ENCODE measurements around the gene UBL4A.

UBL4A gene

DNA sequence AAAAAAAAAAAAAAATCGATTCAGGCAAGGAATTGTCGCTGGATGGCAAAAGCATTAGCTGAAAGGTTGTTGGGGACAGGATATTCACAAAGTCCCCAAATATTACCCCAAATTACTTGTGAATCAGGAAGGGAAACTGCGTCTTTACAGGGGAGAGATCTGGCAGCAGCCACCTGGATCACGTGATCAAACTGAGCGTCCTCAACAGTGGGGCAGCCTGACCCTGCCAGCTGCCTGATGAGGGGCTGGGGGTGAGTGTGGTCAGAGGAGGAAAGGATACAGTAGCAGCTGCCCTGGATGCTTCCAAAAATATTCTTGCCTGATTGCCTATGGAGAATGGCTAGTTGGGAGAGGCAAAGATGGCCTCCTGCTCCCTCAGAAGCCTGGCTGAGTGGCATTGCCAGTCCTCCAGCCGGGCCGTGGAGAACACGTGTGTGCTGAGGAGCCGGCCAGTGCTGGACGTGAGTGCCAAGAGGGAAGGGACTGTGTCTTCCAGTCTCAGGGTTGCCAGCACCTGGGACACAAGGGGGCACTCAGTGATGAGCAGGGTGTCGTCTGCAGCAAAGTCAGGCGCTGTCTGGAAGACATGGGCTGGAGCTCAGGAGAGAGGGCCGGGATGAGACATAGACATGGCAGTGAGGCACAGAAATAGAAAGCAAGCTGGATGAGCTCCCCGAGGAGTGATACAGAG lies 4.4 kb downstream of the UBL4A start:
- Histone ChIP-seq H3K36me3 (ENCODE audit: insufficient read depth, low read length) (no peaks in the 10 kb centered on the region; the same call in 1 of the 2 replicates), H3K27me3 (ENCODE audit: insufficient read depth, low read length) (no peaks in the 10 kb centered on the region), H3K27ac (ENCODE audit: low read depth, low read length) (no peak overlapping the region), H2AFZ (ENCODE audit: low read length, unreplicated experiment) (no peak overlapping the region), H3K79me2 (ENCODE audit: control insufficient read depth, insufficient read depth, low read length, unreplicated experiment) (peaks cover 13% of the 10 kb centered on the region), H3K4me1 (ENCODE audit: control insufficient read depth, insufficient read depth, low read length, unreplicated experiment) (peaks cover 14% of the 10 kb centered on the region), H3K4me3 (ENCODE audit: low read depth, low read length) (no peak overlapping the region)

DNA sequence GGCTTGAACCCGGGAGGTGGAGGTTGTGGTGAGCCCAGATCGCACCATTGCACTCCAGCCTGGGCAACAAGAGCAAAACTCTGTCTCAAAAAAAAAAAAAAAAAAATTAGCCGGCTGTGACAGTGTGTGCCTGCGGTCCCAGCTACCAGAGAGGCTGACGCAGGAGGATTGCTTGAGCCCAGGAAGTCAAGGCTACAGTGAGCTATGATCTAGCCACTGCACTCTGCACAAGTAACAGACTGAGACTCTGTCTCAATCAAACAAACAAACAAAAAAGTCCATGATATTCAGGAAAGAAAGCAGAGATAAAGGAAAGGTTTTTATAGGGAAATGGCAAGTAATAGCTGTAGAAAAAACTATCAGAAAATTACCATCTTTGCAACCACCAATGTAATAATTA lies 5.2 kb downstream of the UBL4A start:
- no peaks in the 10 kb centered on the region; the same call in 1 of the 2 replicates for H3K36me3 ChIP-seq (ENCODE audit: insufficient read depth, low read length)
- H3K4me3 ChIP-seq (ENCODE audit: low read depth, low read length): no peak overlapping the region
- H3K27ac ChIP-seq (ENCODE audit: low read depth, low read length): no peak overlapping the region
- no peak overlapping the region for H2AFZ ChIP-seq (ENCODE audit: low read length, unreplicated experiment)
- peaks cover 14% of the 10 kb centered on the region for H3K4me1 ChIP-seq (ENCODE audit: control insufficient read depth, insufficient read depth, low read length, unreplicated experiment)
- H3K79me2 ChIP-seq (ENCODE audit: control insufficient read depth, insufficient read depth, low read length, unreplicated experiment): peaks cover 13% of the 10 kb centered on the region
- no peaks in the 10 kb centered on the region for H3K27me3 ChIP-seq (ENCODE audit: insufficient read depth, low read length)

DNA sequence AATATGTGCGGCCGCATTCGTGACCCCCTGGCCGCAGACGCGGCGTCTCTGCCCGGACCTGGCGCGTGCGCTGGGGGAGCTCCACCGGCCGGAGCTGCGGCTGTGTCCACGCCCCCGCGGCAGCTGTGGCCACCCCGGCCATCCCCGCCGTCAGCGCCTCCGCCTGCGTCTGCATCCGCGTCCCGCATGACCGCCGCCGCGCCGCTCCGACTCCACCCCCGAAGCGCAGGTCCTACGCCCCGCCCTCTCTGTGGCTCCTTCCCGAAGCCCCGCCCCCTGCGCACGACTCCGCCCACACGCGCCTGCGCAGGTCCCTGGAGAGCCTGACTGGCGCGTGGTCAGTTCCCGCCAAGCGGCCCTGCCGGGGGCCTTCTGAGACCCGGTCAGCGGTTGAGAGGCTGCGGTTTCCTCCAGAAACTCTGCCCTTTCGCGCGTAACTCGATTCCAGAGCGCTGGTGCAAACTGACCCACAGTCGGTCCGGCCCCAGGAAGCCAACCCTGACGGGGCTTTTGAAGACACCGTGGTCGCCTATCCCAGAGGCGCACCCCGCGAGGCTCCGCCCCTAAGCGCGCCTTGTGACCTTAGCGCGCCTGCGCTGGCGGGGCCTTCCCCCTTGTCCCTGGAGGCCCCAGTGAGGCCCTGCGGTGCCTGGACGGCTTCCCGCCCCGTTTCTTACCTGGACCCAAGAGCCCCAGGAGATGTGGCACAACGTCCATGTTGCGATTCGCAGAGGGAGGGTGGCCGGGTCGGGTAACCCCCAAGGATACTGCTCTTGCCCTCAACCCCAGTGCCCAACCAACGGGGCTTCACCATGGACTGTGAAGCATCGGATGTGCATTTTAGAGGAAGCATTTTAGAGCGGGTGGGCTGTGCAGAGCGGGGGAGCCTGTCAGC lies 7.4 kb downstream of the UBL4A start, which contains the start of gene LAGE3:
Gene LAGE3, minus strand, starts transcription at position 554 of the 895 bp plus-strand sequence. Its CDS starts 366 bp downstream, at position 188.
- no peaks in the 10 kb centered on the region for H3K27me3 ChIP-seq (ENCODE audit: insufficient read depth, low read length)
- H3K27ac ChIP-seq (ENCODE audit: low read depth, low read length): peak within 1 kb of the TSS; percentile 92
- H3K36me3 ChIP-seq (ENCODE audit: insufficient read depth, low read length): no peaks in the 10 kb centered on the region
- H3K79me2 ChIP-seq (ENCODE audit: control insufficient read depth, insufficient read depth, low read length, unreplicated experiment): no peaks in the 10 kb centered on the region
- H2AFZ ChIP-seq (ENCODE audit: low read length, unreplicated experiment): peak within 1 kb of the TSS; percentile 38
- H3K4me3 ChIP-seq (ENCODE audit: low read depth, low read length): peak within 1 kb of the TSS; percentile 80
- H3K4me1 ChIP-seq (ENCODE audit: control insufficient read depth, insufficient read depth, low read length, unreplicated experiment): peaks cover 4% of the 10 kb centered on the region

DNA sequence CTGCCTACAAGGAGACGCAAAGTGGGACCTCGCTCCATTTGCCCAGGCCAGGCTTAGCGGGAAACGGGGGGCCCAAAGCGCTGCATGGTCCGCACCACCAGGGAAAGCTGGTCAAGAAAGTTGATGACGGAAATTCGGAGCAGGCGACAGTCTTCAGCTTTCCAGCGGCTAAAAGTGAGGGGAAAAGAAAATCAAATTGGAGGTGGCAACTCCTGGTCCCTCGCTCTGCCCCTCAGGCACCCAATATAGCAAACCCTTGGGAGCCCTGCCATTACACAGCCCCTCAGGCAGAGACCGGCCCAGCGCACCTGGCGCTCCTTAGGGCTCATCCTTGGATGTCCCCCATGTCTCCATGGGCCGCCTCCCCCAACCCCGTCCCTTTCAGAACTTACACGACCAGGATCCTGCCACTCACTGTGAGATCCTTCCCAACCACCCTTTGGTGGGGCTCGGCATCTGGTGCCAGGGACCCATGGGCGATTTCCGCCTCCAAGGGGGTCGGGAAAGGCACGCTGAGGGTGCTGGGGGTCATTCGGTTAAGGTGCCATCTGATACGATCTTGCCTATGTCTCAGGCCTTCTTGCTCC lies 8.4 kb downstream of the UBL4A start:
- H3K27ac ChIP-seq (ENCODE audit: low read depth, low read length): peak overlapping the region; percentile 32
- H3K36me3 ChIP-seq (ENCODE audit: insufficient read depth, low read length): no peaks in the 10 kb centered on the region
- no peaks in the 10 kb centered on the region for H3K79me2 ChIP-seq (ENCODE audit: control insufficient read depth, insufficient read depth, low read length, unreplicated experiment)
- peak overlapping the region; percentile 80 for H3K4me3 ChIP-seq (ENCODE audit: low read depth, low read length)
- peak overlapping the region; percentile 6 for H2AFZ ChIP-seq (ENCODE audit: low read length, unreplicated experiment)
- no peaks in the 10 kb centered on the region for H3K27me3 ChIP-seq (ENCODE audit: insufficient read depth, low read length)
- peaks cover 4% of the 10 kb centered on the region for H3K4me1 ChIP-seq (ENCODE audit: control insufficient read depth, insufficient read depth, low read length, unreplicated experiment)

DNA sequence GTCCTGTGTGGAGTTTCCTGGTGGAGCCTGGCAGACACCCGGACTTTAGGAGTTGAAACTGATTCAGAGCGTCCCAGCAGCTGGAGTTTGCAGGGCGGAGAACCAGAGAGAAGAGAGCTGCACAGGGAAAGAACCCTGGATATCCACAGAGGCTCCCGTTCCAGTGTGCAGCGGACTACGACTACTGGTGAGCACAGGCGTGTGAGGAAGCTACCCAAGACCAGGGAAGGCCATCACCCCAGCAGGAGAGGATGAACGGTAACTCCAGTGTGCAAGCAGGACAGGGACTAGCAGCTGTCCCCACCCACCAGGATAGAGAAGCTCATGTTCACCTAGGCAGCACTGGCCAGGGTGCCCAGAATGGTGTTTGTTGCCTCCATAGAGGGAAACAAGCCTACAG lies 9.6 kb downstream of the UBL4A start:
- Histone ChIP-seq H3K79me2 (ENCODE audit: control insufficient read depth, insufficient read depth, low read length, unreplicated experiment) (no peaks in the 10 kb centered on the region), H3K27ac (ENCODE audit: low read depth, low read length) (no peak overlapping the region), H3K4me3 (ENCODE audit: low read depth, low read length) (no peak overlapping the region), H3K27me3 (ENCODE audit: insufficient read depth, low read length) (no peaks in the 10 kb centered on the region), H3K36me3 (ENCODE audit: insufficient read depth, low read length) (no peaks in the 10 kb centered on the region), H3K4me1 (ENCODE audit: control insufficient read depth, insufficient read depth, low read length, unreplicated experiment) (peaks cover 4% of the 10 kb centered on the region), H2AFZ (ENCODE audit: low read length, unreplicated experiment) (no peak overlapping the region)

DNA sequence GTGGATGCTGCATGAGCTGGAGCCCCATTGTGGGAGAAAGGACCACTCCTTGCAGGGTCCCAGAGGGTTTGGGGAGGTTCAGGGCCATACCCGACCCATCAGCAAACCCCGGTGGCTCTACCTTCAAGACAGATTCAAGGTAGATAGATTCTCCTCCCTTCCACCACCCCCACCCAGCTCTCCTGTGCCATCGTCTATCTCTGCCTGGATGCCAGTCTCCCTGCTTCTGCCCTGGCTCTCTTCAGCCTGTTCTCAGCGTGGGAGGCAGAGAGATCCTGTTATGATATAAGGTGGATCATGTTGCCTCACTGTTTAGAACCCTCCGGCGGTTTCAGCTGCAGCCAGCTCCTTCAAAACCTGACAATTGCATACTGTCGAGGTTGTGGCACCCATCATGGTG lies 12.7 kb downstream of the UBL4A start:
- no peak overlapping the region for H3K4me3 ChIP-seq (ENCODE audit: low read depth, low read length)

DNA sequence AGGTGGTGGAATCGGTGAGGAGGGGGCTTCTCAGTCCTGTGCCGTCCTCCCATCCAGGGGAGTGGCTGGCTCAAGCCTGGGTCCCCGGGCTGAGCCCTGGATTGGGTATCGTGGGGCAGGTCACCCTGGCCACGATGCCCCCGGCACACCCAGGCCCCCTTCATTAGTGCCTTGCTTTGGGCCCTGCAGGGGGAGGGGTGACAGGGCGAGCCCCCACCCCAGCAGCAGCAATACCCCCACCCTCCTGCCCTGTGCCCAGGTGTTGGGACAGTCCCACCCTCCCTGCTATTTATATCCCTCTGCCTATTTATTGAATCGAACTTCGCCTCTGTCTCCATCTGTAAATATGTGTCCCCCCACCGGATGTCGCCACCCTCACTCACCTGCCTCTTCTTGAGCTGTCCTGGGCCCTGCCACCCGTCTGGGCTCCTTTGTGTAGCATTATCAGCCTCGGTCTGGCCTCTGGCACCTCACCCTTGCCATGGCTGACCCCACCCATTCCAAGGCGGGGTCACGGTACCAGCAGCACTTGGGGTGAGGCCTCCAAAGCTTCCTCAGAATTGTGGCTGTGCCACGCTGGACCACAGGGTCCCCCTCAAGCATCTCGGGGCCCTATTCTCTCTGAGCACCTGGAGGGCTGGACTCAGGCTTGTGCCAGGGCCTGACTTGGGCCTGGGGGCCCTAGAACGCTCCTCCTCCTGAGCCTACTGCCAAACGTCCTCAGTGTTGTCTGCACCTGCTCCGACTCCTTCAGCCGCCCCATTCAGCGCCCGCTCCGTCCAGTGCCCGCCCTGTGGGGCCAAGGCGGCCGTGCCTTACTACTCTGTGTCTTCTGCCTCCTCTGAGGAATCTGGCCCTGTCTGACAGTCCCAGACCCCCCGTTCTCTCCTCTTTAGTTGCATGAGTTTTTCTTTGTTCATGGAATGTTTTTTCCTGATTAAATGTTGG lies 13.5 kb downstream of the UBL4A start:
- no peak overlapping the region for H2AFZ ChIP-seq (ENCODE audit: low read length, unreplicated experiment)
- no peaks in the 10 kb centered on the region for H3K4me1 ChIP-seq (ENCODE audit: control insufficient read depth, insufficient read depth, low read length, unreplicated experiment)
- no peak overlapping the region for H3K4me3 ChIP-seq (ENCODE audit: low read depth, low read length)
- H3K36me3 ChIP-seq (ENCODE audit: insufficient read depth, low read length): no peaks in the 10 kb centered on the region
- no peak overlapping the region for H3K27ac ChIP-seq (ENCODE audit: low read depth, low read length)
- no peaks in the 10 kb centered on the region for H3K27me3 ChIP-seq (ENCODE audit: insufficient read depth, low read length)
- no peaks in the 10 kb centered on the region for H3K79me2 ChIP-seq (ENCODE audit: control insufficient read depth, insufficient read depth, low read length, unreplicated experiment)

More for the DNA sequence above, 12.7 kb downstream of the UBL4A start:
- no peaks in the 10 kb centered on the region for H3K27me3 ChIP-seq (ENCODE audit: insufficient read depth, low read length)
- no peaks in the 10 kb centered on the region for H3K4me1 ChIP-seq (ENCODE audit: control insufficient read depth, insufficient read depth, low read length, unreplicated experiment)
- no peak overlapping the region for H2AFZ ChIP-seq (ENCODE audit: low read length, unreplicated experiment)
- no peaks in the 10 kb centered on the region for H3K79me2 ChIP-seq (ENCODE audit: control insufficient read depth, insufficient read depth, low read length, unreplicated experiment)
- H3K27ac ChIP-seq (ENCODE audit: low read depth, low read length): no peak overlapping the region
- H3K36me3 ChIP-seq (ENCODE audit: insufficient read depth, low read length): no peaks in the 10 kb centered on the region

DNA sequence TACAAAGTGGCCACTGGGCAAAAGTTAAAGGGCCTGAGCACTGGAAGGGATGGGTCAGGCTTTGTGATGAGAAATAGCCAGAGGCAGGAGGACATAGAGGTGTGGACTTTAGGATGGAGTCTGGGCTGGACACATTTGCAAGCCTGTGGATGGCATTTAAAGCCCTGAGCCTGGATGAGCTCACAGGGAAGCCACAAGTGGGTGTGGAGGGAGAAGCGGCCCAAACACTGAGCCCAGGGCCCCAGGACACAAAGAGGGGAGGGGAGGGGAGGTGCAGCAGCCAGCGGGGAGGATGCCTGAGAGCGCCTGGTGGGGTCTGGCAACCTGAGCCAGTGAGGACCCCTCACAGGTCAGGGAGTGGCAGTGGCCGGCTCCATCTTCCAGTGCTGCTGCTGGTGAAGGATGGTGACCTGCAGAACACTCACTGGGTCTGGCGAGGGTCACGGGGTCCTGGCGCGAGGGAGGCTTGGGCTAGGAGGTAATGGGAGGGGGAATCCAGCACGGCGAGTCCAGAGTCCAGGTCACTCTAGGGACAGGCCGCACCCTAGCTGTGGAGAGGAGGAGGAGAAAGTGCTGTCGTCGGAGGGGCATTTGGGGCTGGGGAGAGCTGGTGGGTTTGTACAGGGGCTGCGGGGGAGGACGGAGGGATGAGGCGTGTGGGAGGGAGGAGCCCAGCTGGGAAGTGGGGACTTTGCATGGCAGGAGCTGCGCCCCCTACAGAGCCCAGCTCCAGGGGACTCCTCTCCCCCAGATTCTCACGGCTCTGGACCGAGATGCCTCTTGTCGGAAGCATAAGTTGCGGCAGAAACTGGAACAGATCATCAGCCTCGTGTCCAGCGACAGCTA lies 14.4 kb downstream of the UBL4A start:
- Histone ChIP-seq H3K27ac (ENCODE audit: low read depth, low read length) (no peak overlapping the region), H3K4me1 (ENCODE audit: control insufficient read depth, insufficient read depth, low read length, unreplicated experiment) (no peaks in the 10 kb centered on the region), H3K79me2 (ENCODE audit: control insufficient read depth, insufficient read depth, low read length, unreplicated experiment) (no peaks in the 10 kb centered on the region), H2AFZ (ENCODE audit: low read length, unreplicated experiment) (no peak overlapping the region), H3K4me3 (ENCODE audit: low read depth, low read length) (no peak overlapping the region), H3K36me3 (ENCODE audit: insufficient read depth, low read length) (no peaks in the 10 kb centered on the region), H3K27me3 (ENCODE audit: insufficient read depth, low read length) (no peaks in the 10 kb centered on the region)

DNA sequence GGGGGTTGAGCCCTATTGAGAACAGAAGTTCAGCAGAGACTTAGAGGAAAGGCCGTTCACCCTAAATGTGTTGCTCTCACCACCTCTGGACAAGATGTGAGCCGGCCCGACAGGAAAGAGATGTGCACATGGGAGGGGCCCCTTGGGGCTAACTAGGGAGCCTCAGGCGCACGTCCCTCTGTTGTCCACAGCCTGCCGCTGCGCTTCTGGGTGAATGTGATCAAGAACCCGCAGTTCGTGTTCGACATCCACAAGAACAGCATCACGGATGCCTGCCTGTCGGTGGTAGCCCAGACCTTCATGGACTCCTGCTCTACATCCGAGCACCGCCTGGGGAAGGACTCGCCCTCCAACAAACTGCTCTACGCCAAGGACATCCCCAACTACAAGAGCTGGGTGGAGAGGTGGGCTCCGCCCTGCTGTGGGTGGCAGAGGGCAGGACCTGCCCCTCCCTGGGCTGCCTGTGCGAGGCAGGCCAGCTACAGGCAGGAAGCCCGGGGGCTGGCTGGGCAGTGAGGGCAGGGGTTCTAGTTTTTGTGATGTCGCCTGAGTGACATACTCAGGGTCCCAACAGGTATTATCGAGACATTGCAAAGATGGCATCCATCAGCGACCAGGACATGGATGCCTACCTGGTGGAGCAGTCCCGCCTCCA lies 15.4 kb downstream of the UBL4A start:
- H3K27me3 ChIP-seq (ENCODE audit: insufficient read depth, low read length): no peaks in the 10 kb centered on the region
- no peaks in the 10 kb centered on the region for H3K4me1 ChIP-seq (ENCODE audit: control insufficient read depth, insufficient read depth, low read length, unreplicated experiment)
- no peak overlapping the region for H3K4me3 ChIP-seq (ENCODE audit: low read depth, low read length)
- H2AFZ ChIP-seq (ENCODE audit: low read length, unreplicated experiment): no peak overlapping the region
- no peaks in the 10 kb centered on the region for H3K79me2 ChIP-seq (ENCODE audit: control insufficient read depth, insufficient read depth, low read length, unreplicated experiment)
- H3K36me3 ChIP-seq (ENCODE audit: insufficient read depth, low read length): no peaks in the 10 kb centered on the region
- H3K27ac ChIP-seq (ENCODE audit: low read depth, low read length): no peak overlapping the region

Data from ACC112 (cell line).